Sigmoid colon (tissue), 7 donors: ENCODE measurements around the gene TENM3. TPM values are rescaled to one million over a fixed set of nuclear protein-coding genes. Genes with fewer than 3 reads are reported as not detected.

Source experiments
- DNase-seq: peaks from one replicate; pipeline ENCODE4 v3.0.0-alpha.2; 2019
- H3K27ac ChIP-seq, 4 donors: fragments of 200-600 bp; sonication (generic); one replicate each; pipeline ENCODE4 v1.5.1; 2016 to 2019; ENCODE audit warnings: mild to moderate bottlenecking in 1 of 4
- H3K27me3 ChIP-seq, 3 donors: fragments of 200-600 bp; sonication (generic); one replicate each; pipeline ENCODE4 v1.5.1; 2019; ENCODE audit warnings: mild to moderate bottlenecking in 1 of 3
- H3K36me3 ChIP-seq, 4 donors: fragments of 200-600 bp; sonication (generic); one replicate each; pipeline ENCODE4 v1.5.1; 2016 to 2019
- H3K4me1 ChIP-seq, 4 donors: fragments of 200-600 bp; sonication (generic); one replicate each; pipeline ENCODE4 v1.5.1; 2017 to 2019
- H3K4me3 ChIP-seq, 4 donors: fragments of 200-600 bp; sonication (generic); one replicate each; pipeline ENCODE4 v1.5.1; 2017 to 2019; ENCODE audit warnings: mild to moderate bottlenecking in 2 of 4, moderate library complexity in 1 of 4
- H3K9me3 ChIP-seq, 4 donors: fragments of 200-600 bp in 3 of 4; sonication (generic) in 3 of 4; one replicate each; pipeline versions ENCODE4 v1.5.1 to v1.6.1; 2013 to 2019
- EP300 ChIP-seq, 4 donors: sonication (generic); formaldehyde crosslinking; IDR thresholded peaks; one replicate each; pipeline ENCODE4 v1.6.1; 2017; ENCODE audit warnings: antibody characterized with exemption in 4 of 4
- POLR2A ChIP-seq, 2 donors: fragments of 450-650 bp; IDR thresholded peaks; one replicate each; pipeline ENCODE4 v1.6.1; 2016; ENCODE audit warnings: antibody characterized with exemption in 2 of 2, mild to moderate bottlenecking in 2 of 2, moderate library complexity in 2 of 2
- POLR2AphosphoS5 ChIP-seq, 4 donors: sonication (generic); formaldehyde crosslinking; IDR thresholded peaks; one replicate each; pipeline ENCODE4 v1.6.1; 2017; ENCODE audit warnings: antibody characterized with exemption in 4 of 4
- WGBS, 2 donors: extraction: QIAGEN DNeasy Blood & Tissue Kit; methylation state at CpG; one replicate each; pipeline ENCODE4 v1.1.7; 2013; 5-methylcytosine and 5-hydroxymethylcytosine counted together
- intact Hi-C: fragments of 100-400 bp; cut with DNase I; formaldehyde crosslinking; loops from one replicate; pipeline ENCODE4 v1.15.1; 2023
- polyA plus RNA-seq, 3 donors: library from polyadenylated mRNA; stranded (reverse); fragments of 200-250 nt; gene quantifications; one replicate each; pipeline ENCODE4 v1.2.3, GENCODE V29; 2013
- total RNA-seq, 4 donors: library from RNA; depleted of rRNA; stranded (reverse); fragments of >200 nt; gene quantifications; one replicate each; pipeline ENCODE4 v1.1.0, GENCODE V29; 2016
- TF ChIP-seq, protein P1 (sequence below), 4 experiments: fragments of 450-650 bp in 3 of 4; fragments of 200-600 bp in 1 of 4; IDR thresholded peaks; one replicate each; pipeline ENCODE4 v1.5.1; 2016 to 2019; ENCODE audit warnings: antibody characterized with exemption in 4 of 4, mild to moderate bottlenecking in 3 of 4, moderate library complexity in 2 of 4
- donor health status: healthy with polysubstance abuse.
- donor health status: Bipolar disorder and iron deficiency.
- donor health status: healthy.

TENM3 gene
- total and polyA plus RNA-seq, 7 donors: 0.60 to 82.3 (median 37.8) TPM; not detected in 1

DNA sequence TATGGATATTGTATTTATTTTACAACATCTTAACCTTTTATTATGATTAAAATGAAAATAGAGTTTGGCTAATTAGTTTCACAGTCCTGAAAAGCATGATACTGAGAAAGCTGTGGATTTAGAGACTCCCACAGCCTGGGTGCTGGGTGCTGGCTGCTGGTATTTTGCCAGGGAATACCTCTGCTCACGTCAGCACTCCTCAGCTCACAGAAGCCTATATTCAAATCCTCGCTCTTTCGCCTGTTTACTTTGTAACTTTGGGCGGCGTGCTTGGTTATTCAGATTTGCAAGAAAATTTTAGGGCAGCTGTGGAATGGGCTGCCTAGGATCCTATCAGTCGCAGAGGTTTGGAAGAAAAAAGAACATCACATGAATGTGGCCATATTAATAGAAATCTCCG lies 412.1 kb downstream of the TENM3 start:
- TF ChIP-seq, protein P1, sequence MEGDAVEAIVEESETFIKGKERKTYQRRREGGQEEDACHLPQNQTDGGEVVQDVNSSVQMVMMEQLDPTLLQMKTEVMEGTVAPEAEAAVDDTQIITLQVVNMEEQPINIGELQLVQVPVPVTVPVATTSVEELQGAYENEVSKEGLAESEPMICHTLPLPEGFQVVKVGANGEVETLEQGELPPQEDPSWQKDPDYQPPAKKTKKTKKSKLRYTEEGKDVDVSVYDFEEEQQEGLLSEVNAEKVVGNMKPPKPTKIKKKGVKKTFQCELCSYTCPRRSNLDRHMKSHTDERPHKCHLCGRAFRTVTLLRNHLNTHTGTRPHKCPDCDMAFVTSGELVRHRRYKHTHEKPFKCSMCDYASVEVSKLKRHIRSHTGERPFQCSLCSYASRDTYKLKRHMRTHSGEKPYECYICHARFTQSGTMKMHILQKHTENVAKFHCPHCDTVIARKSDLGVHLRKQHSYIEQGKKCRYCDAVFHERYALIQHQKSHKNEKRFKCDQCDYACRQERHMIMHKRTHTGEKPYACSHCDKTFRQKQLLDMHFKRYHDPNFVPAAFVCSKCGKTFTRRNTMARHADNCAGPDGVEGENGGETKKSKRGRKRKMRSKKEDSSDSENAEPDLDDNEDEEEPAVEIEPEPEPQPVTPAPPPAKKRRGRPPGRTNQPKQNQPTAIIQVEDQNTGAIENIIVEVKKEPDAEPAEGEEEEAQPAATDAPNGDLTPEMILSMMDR (IDR thresholded peaks at IDR 0.05): no peak
- TF ChIP-seq EP300 (IDR thresholded peaks at IDR 0.05) (no peak), POLR2A (IDR thresholded peaks at IDR 0.05) (no peak), POLR2AphosphoS5 (IDR thresholded peaks at IDR 0.05) (no peak)
- H3K27me3 ChIP-seq: no peaks in the 10 kb centered on the region
- no peaks in the 10 kb centered on the region for H3K36me3 ChIP-seq
- H3K4me3 ChIP-seq: no peak overlapping the region
- H3K4me1 ChIP-seq: no peaks in the 10 kb centered on the region
- no peak for DNase-seq
- no peaks in the 10 kb centered on the region for H3K9me3 ChIP-seq
- intact Hi-C loops: no loop called here
- no peak overlapping the region for H3K27ac ChIP-seq
- WGBS, 2 donors: 71 to 91% methylated on average over 7 of the region's 7 CpGs

DNA sequence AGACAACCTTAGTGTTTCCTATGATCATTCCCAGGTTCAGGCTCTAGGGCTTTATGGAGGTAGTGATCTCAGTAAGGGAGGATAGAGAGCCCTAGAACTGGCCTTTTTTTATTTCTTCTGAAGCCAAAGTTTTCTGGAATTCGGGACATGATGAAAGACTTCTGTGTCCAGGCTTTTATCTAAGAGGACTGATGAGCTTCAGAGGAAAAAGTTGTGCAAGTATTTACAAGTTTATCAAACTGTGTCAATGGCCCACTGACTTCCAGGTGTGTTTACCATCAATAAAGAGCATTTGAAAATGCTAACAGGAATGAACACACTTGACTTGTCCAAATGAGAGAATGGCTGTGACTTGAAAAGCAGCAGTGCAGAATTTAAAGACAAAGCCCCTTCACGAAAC lies 419.3 kb downstream of the TENM3 start:
- no peaks in the 10 kb centered on the region for H3K36me3 ChIP-seq
- H3K4me1 ChIP-seq: no peaks in the 10 kb centered on the region
- no peaks in the 10 kb centered on the region for H3K27me3 ChIP-seq
- intact Hi-C loops: no loop called here
- no peak overlapping the region for H3K27ac ChIP-seq
- no peak overlapping the region for H3K4me3 ChIP-seq
- DNase-seq: no peak
- TF ChIP-seq EP300 (IDR thresholded peaks at IDR 0.05): no peak
- TF ChIP-seq POLR2AphosphoS5 (IDR thresholded peaks at IDR 0.05): no peak
- no peak for TF ChIP-seq POLR2A (IDR thresholded peaks at IDR 0.05)
- TF ChIP-seq, protein P1 (IDR thresholded peaks at IDR 0.05): no peak
- WGBS, 2 donors: 34 to 66% methylated on average over 2 of the region's 2 CpGs
- peaks cover 0 to 9% (median 3%) of the 10 kb centered on the region in 4 donors for H3K9me3 ChIP-seq

DNA sequence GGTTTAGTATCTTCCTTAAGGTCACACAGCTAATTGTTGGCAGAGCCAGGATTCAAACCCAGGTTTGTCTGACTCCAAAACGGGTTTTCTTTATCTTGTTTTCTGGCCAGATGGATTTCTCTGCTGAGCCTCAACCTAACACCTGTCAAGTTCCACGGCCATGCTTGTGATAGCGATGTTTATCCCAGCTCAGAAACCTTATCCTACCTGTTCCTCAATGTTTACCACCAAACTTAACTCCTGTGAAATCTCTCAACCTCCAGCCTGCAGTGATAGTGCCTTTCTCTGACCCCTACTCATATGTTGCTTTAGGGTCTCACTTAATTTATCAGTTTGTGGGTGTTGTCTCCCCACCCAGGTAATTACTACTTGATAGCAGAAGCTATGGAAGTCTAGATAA lies 428.0 kb downstream of the TENM3 start:
- WGBS, 2 donors: 44 to 69% methylated on average over 3 of the region's 3 CpGs
- intact Hi-C loops: no loop called here
- no peak for TF ChIP-seq POLR2A (IDR thresholded peaks at IDR 0.05)
- no peak for TF ChIP-seq EP300 (IDR thresholded peaks at IDR 0.05)
- TF ChIP-seq POLR2AphosphoS5 (IDR thresholded peaks at IDR 0.05): no peak
- TF ChIP-seq, protein P1 (IDR thresholded peaks at IDR 0.05): no peak
- H3K4me3 ChIP-seq: no peak overlapping the region
- no peaks in the 10 kb centered on the region for H3K27me3 ChIP-seq
- H3K4me1 ChIP-seq: no peaks in the 10 kb centered on the region
- H3K9me3 ChIP-seq: no peaks in the 10 kb centered on the region
- no peaks in the 10 kb centered on the region for H3K36me3 ChIP-seq
- no peak overlapping the region for H3K27ac ChIP-seq
- no peak for DNase-seq

DNA sequence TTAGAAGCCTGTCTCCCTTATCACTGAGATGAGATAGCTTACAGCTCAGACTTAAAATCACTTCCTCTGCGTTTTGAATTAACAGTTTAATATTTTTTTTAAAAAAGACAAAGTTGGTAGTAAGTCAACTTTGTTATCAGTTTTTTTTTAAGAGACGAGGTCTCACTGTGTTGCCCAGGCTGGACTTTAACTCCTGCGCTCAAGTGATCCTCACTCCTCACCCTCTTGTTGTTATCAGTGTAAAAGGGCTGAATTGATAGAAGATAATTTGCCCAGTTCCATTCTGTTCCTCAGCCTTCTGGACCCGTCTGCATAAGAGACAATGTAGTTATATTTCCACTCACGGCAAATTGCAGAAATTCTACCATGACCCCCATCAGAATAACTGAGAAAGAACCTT lies 428.5 kb downstream of the TENM3 start:
- DNase-seq: no peak
- H3K27me3 ChIP-seq: no peaks in the 10 kb centered on the region
- 50 to 77% methylated on average over 5 of the region's 5 CpGs for WGBS, 2 donors
- H3K27ac ChIP-seq: no peak overlapping the region
- no peaks in the 10 kb centered on the region for H3K9me3 ChIP-seq
- TF ChIP-seq POLR2AphosphoS5 (IDR thresholded peaks at IDR 0.05): no peak
- no peak for TF ChIP-seq EP300 (IDR thresholded peaks at IDR 0.05)
- TF ChIP-seq POLR2A (IDR thresholded peaks at IDR 0.05): no peak
- TF ChIP-seq, protein P1 (IDR thresholded peaks at IDR 0.05): no peak
- intact Hi-C loops: no loop called here
- H3K36me3 ChIP-seq: no peaks in the 10 kb centered on the region
- no peaks in the 10 kb centered on the region for H3K4me1 ChIP-seq
- H3K4me3 ChIP-seq: no peak overlapping the region

DNA sequence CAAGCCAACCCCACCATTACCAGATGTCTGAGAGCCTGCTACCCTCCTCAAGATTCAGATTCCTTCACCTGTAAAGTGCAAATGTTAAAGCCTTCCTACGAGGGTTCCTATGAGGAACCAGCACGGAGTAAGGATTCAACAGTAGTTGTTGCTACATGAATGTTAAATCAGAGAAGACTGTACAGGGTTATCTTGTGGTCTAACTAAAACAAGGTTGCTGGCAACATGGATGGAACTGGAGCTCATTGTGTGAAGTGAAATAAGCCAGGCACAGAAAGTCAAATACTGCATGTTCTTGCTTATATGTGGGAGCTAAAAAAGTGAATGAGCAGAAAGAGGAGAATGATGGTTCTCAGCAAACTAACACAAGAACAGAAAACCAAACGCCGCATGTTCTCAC lies 435.4 kb downstream of the TENM3 start:
- DNase-seq: no peak
- no peaks in the 10 kb centered on the region for H3K36me3 ChIP-seq
- TF ChIP-seq POLR2AphosphoS5 (IDR thresholded peaks at IDR 0.05) (no peak), EP300 (IDR thresholded peaks at IDR 0.05) (no peak), POLR2A (IDR thresholded peaks at IDR 0.05) (no peak)
- TF ChIP-seq, protein P1 (IDR thresholded peaks at IDR 0.05): no peak
- intact Hi-C loops: no loop called here
- WGBS, 2 donors: 91 to 95% methylated on average over 4 of the region's 4 CpGs
- H3K4me3 ChIP-seq: no peak overlapping the region
- H3K4me1 ChIP-seq: peaks cover 2 to 33% (median 16%) of the 10 kb centered on the region in 4 donors
- H3K9me3 ChIP-seq: no peaks in the 10 kb centered on the region
- H3K27ac ChIP-seq: no peak overlapping the region
- H3K27me3 ChIP-seq: no peaks in the 10 kb centered on the region
